HG03045 (cell line): ENCODE results near the gene C3orf62.

Experiments
- ATAC-seq: cut with Tn5 transposase; IDR thresholded peaks from one replicate; pipeline ENCODE4 v1.9.1; 2021; ENCODE audit warnings: mild to moderate bottlenecking, moderate library complexity; ENCODE audit not compliant: unreplicated experiment

Gene C3orf62

DNA sequence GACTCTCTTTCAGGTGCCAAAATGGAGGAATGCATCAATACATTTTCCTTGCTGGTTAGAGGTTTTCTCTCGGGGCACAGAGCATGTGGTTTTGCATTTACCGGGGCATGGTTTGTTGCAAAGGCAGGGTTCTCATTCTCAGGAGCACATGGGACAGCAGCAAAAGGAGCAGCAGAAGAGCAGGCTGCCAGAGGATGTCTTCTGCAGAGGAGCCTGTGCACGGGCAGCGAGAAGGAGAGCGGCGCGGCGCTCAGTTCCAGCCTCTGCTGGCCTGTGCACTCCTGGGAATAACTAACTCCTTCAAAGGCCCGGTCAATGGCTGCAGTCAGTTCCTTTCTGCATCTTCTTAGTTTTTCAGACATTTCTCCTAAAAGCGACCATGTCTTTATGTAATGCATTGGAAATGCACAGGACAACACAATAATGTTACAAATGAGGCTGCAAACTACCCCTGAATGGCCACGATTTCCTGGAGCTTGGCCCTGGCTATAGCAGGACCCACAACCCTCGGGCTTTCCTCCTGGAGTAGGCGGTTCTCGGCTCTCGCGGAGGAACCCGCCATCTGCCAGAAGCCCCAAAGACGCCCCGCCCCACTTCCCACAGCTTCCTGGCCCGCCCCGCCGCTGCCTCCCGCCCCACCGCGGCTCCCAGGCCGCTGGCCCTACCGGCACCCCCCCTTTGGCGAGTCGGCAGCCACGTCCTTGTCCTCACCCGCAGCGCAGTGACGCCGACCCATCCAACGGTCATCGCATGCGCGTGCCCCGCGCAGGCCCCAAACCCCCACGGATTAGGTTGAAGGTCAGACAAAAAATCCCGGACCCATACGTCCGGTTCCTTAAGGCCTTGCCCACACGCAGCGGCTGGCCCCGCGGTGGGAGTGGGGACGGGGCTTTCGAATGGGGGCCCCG is at the start of gene C3orf62:
C3orf62 (minus strand) TSS at position 758 of the 908 bp plus-strand sequence; CDS start at position 398, 360 bp downstream.
- peak; percentile 62 for ATAC-seq

GRCh38 chr3:49324768-49325167 is 47.7 kb upstream of the C3orf62 start:
- ATAC-seq: no peak

- no peak for ATAC-seq
These were observed 39.8 kb upstream of the C3orf62 start for GRCh38 chr3:49316696-49317457.

GRCh38 chr3:49313896-49314688 is 37.1 kb upstream of the C3orf62 start:
- no peak for ATAC-seq

DNA sequence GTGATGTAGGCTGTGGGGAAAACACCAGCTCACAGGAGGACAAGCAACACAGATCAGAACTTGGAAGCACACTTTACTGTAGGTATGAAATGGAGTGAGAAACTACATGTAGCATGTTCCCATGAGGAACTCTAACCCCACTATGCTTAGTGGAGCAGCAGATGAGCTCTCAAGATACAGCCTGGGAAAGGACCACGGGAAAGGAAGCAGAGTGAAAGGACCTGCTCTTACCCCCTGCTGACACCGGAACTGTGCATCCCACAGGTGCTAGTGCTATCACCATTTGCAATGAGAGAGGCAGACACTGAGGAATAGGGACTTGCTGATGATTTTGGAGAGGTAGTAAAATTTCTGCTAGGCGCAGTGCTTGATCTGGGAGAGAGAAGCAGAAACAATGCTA is 34.3 kb upstream of the C3orf62 start:
- no peak for ATAC-seq

GRCh38 chr3:49310677-49311076 is 33.6 kb upstream of the C3orf62 start:
- ATAC-seq: no peak

- no peak for ATAC-seq
These were observed 28.6 kb upstream of the C3orf62 start for GRCh38 chr3:49305608-49306007.

DNA sequence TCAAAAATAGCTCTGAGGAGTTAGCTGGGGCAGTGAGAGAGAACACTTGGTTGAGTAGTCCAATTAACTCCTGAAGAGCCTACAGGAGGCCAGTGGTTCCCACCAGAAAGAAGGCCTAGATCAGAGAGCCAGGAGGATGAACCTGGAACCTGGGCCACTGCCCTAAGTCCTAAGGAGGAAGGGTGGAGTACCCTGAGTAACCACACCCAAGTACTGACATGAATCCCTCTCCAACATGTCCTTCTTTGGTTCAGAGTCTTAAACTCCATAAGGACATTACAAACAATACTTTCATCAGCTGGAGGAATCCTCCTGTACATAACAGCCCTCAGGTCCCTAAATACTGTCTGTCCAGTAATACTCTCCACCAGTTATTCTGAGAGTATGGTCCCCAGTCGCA is 25.6 kb upstream of the C3orf62 start:
- ATAC-seq: no peak

DNA sequence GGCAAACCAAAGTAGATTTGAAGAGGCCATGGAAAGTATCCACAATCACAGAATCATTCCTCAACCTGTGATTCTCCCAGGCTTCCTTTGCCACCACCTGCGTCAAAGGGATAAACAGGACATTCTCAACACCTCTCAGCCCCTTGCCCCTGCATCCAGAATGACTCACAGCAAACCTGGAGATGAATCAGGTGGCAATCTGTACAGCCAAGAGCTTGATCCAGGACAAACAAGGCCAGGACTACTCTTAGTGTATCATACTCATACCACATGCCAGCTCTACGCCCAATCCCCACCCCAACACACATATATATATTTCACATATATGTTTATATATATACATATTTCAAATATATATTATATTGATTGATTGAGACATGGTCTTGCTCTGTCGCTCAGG is 23.6 kb upstream of the C3orf62 start:
- ATAC-seq: no peak

DNA sequence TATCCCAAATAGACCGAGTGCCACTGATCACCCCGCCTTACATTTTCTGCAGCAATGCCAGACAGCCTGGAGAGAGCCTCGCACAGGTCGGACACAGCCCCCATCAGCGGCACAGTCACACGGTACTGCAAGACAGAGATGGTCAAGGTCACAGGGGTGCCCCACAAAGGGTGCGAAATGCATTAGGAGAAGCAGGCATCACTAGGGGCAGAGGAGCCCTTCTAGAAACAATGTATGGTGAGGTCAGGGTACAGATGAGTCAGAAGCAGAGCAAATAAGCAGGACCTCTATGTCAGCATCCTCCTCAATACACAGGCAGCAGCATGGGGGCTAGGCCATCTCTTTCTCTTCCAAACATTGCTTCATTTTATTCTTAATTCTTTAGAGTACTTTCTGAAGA is 21.5 kb upstream of the C3orf62 start:
- ATAC-seq: no peak

DNA sequence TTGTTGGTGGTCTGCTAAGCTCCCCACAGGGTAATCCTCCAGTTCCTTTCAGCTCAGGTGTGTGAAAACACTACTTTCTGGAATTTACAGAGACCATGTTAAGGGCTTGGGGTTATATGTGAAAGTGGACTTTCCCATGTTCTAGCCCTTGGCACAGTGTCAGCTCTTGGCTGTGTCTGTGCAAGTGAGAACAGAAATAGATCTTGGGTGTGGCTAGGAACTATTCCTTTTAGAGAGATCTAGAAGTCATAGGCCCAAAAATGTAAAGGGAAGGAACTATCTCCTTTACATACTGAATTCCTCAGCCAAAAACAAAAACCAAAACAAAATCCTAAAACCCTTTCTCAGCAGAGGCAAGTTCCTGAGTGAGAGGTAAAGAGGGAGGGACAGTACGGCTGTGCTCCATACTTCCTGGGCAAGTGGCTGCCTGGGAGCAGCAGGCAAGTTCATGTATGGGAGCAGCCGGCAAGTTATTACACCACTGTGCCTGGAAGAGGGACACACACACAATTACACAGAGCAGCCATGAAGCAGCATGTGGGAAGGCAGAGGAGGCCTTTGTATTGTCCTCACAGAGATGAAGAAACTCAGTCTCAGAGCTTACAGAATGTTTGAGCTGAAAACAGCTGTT is 19.9 kb upstream of the C3orf62 start:
- ATAC-seq: no peak

- no peak for ATAC-seq
These were observed 18.5 kb upstream of the C3orf62 start for GRCh38 chr3:49295489-49296058.

DNA sequence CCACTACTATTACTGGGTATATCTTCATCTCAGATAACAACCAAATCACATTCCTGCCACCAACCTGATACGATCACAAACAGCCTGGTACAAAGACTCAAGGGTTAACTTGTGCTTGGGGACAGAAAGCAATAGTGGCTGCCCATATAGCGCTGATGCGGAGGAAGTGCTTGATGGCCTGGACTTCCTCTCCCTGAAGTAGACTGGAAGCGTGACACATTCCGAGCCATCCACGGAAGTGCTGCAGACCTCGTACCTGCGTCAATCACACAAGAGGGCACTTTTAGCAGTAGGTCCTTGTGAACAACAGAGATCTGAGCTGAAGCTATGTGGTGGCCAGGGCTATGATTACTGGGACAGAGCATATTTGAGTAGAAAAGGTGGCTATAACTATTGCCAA is 17.3 kb upstream of the C3orf62 start:
- no peak for ATAC-seq

GRCh38 chr3:49283997-49284396 is 7.0 kb upstream of the C3orf62 start:
- no peak for ATAC-seq

GRCh38 chr3:49279376-49279775 is 2.3 kb upstream of the C3orf62 start:
- no peak for ATAC-seq

DNA sequence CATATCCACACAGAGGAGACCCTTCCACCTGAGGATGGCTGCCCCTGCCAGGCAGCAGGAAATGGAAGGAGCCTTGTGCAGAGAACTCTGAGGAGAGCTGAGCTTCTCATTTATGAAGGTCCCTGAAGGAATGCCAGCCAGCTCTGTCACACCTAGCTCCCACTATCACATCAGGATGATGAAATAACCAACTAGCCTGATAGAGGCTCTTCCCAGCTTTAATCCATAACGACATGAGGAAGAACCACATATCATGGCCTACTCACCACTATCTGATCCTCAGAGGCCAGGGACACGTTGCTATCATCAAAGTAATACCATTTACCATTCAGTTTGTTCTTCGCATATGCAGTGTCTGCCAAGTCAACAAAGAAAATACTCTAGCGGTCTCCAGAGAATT is 1.5 kb upstream of the C3orf62 start:
- no peak for ATAC-seq

- no peak for ATAC-seq
These were observed 347 bp upstream of the C3orf62 start for GRCh38 chr3:49277383-49277775.

DNA sequence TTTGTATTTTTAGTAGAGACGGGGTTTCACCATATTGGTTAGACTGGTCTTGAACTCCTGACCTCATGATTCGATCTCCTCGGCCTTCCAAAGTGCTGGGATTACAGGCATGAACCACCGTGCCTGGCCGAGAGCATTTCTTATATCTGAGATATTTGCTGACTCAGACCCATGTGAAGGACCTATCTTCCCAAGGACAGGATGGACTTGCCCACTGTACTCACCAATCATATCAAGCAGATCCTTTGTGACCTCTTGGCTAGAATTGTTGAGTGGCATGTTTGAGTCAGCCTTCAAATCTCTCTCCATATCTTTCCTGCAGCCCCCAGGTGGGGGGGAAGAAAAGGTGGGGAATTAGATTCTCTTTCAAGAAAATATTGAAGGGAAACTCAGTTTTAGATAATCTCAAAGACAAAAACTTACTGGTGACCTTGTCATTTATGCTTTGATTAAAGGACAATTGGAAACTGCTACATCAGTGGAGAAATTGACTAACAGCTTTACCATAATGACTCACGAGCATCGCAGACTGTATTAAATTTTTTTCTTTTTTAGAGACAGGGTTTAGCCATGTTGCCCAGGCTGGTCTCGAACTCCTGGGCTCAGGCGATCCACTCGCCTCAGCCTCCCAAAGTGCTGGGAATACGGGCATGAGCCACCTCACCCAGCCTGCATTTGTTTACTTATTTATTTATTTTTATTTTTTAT is 3.1 kb downstream of the C3orf62 start:
- ATAC-seq: no peak

- ATAC-seq: no peak
These were observed 6.0 kb downstream of the C3orf62 start for GRCh38 chr3:49271047-49271446.

- no peak for ATAC-seq
These were observed 6.9 kb downstream of the C3orf62 start for GRCh38 chr3:49270156-49270500.
